Stomach (tissue), 4 donors: ENCODE data around the gene STN1.

ENCODE experiments used
- POLR2A ChIP-seq, 4 donors: fragments of 450-650 bp; IDR thresholded peaks; one replicate each; pipeline ENCODE4 v1.6.1; 2016; ENCODE audit warnings: antibody characterized with exemption in 4 of 4, control low read depth in 2 of 4, mild to moderate bottlenecking in 1 of 4, moderate library complexity in 1 of 4
- POLR2AphosphoS5 ChIP-seq, 3 donors: sonication (generic); formaldehyde crosslinking; IDR thresholded peaks; one replicate each; pipeline ENCODE4 v1.6.1; 2016; ENCODE audit warnings: antibody characterized with exemption in 3 of 3
- TF ChIP-seq, protein P1 (sequence below), 7 experiments: fragments of 450-650 bp in 4 of 7; fragments of 200-600 bp in 3 of 7; sonication (generic) in 3 of 7; IDR thresholded peaks; one replicate each; pipeline ENCODE4 v1.5.1; 2016 to 2019; ENCODE audit warnings: antibody characterized with exemption in 7 of 7, control low read depth in 2 of 7, mild to moderate bottlenecking in 1 of 7

DNA sequence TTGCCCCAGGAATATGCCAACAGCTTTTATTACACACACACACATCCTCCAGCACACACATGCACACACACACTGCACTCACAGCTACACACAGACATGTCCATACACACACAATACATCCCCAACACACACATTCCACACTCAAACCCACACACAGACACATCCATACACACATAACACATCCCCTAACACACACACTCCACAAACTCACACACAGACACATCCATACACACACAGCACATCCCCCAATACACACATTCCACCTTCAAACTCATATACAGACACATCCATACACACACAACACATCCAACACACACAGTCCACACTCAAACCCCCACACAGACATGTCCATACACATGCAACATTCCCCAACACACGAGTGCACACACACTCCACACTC, 81.7 kb downstream of the STN1 start:
- TF ChIP-seq POLR2A (IDR thresholded peaks at IDR 0.05), result no peak
- TF ChIP-seq, protein P1, sequence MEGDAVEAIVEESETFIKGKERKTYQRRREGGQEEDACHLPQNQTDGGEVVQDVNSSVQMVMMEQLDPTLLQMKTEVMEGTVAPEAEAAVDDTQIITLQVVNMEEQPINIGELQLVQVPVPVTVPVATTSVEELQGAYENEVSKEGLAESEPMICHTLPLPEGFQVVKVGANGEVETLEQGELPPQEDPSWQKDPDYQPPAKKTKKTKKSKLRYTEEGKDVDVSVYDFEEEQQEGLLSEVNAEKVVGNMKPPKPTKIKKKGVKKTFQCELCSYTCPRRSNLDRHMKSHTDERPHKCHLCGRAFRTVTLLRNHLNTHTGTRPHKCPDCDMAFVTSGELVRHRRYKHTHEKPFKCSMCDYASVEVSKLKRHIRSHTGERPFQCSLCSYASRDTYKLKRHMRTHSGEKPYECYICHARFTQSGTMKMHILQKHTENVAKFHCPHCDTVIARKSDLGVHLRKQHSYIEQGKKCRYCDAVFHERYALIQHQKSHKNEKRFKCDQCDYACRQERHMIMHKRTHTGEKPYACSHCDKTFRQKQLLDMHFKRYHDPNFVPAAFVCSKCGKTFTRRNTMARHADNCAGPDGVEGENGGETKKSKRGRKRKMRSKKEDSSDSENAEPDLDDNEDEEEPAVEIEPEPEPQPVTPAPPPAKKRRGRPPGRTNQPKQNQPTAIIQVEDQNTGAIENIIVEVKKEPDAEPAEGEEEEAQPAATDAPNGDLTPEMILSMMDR (IDR thresholded peaks at IDR 0.05), result no peak
- TF ChIP-seq POLR2AphosphoS5 (IDR thresholded peaks at IDR 0.05), result no peak
